ENCODE measurements around the gene HCN3. TPM values are rescaled to one million over a fixed set of nuclear protein-coding genes. Genes with fewer than 3 reads are reported as not detected.
A peak's percentile ranks its signal among the peaks of the same experiment; 100 is the strongest.

Gene HCN3
- total and polyA plus RNA-seq, 2 of the 13 experiments (the other 11 are each of a cell fraction or from before 2014, with no cell fraction given), result 2.4 to 10.2 TPM

GRCh38 chr1:155261852-155262673 is 15.2 kb upstream of the HCN3 start, which contains the start of gene SCAMP3 (continued):
- TF ChIP-seq SMAD1 (CRISPR knock-in tag; IDR thresholded peaks at IDR 0.05; ENCODE audit: borderline replicate concordance, low read depth) (0 out of 2 replicates have a peak, but pooled peaks have one; percentile 42), ZNF207 (IDR thresholded peaks at IDR 0.05; ENCODE audit: borderline replicate concordance) (no peak), NR1H2 (CRISPR knock-in tag; IDR thresholded peaks at IDR 0.05; ENCODE audit: borderline replicate concordance, low read depth) (no peak), STAT5B (CRISPR knock-in tag; IDR thresholded peaks at IDR 0.05) (no peak), CREB3 (CRISPR knock-in tag; IDR thresholded peaks at IDR 0.05) (no peak), MED8 (CRISPR knock-in tag; IDR thresholded peaks at IDR 0.05; ENCODE audit: insufficient replicate concordance) (peak; percentile 19), RBM22 (optimal IDR thresholded peaks at IDR 0.05; ENCODE audit: low read length) (peak; percentile 98), TBX2 (CRISPR knock-in tag; IDR thresholded peaks at IDR 0.05; ENCODE audit: borderline replicate concordance) (peak; percentile 56; the same call in 1 of the 2 replicates), ZNF10 (CRISPR knock-in tag; IDR thresholded peaks at IDR 0.05; ENCODE audit: borderline replicate concordance, low read depth) (no peak), CEBPB (IDR thresholded peaks at IDR 0.05; ENCODE audit: borderline replicate concordance, low read depth, low read length) (no peak), ISX (CRISPR knock-in tag; conservative IDR thresholded peaks at IDR 0.05) (no peak), DMAP1 (CRISPR knock-in tag; IDR thresholded peaks at IDR 0.05) (peak; percentile 89), ZSCAN20 (CRISPR knock-in tag; IDR thresholded peaks at IDR 0.05; ENCODE audit: borderline replicate concordance) (no peak), TEF (CRISPR knock-in tag; IDR thresholded peaks at IDR 0.05) (no peak), BCLAF1 (IDR thresholded peaks at IDR 0.05) (no peak), RERE (CRISPR knock-in tag; IDR thresholded peaks at IDR 0.05; ENCODE audit: low read depth) (peak; percentile 26; the same call in 1 of the 2 replicates)
